Measurements from ENCODE around the gene CNTNAP2.
"Not testable (repeated sequence)": the region's sequence is repeated elsewhere in the genome, so short reads cannot be mapped to it uniquely, and the experiment has no call there.

Gene CNTNAP2

GRCh38 chr7:147598687-147599086, 1482.1 kb downstream of the CNTNAP2 start:
- not testable (repeated sequence) for FAIRE-seq

- no peak for FAIRE-seq
These were observed 1488.7 kb downstream of the CNTNAP2 start for GRCh38 chr7:147605323-147605722.

- FAIRE-seq: no peak
These were observed 1490.7 kb downstream of the CNTNAP2 start for GRCh38 chr7:147607157-147607800.

- no peak for FAIRE-seq
These were observed 1494.8 kb downstream of the CNTNAP2 start for GRCh38 chr7:147611431-147611830.

- FAIRE-seq: no peak
These were observed 1518.7 kb downstream of the CNTNAP2 start for GRCh38 chr7:147635288-147635687.

GRCh38 chr7:147636553-147636952, 1520.0 kb downstream of the CNTNAP2 start:
- no peak for FAIRE-seq

GRCh38 chr7:147638566-147638965, 1522.0 kb downstream of the CNTNAP2 start:
- no peak for FAIRE-seq

GRCh38 chr7:147639037-147639436, 1522.4 kb downstream of the CNTNAP2 start:
- FAIRE-seq: no peak

- FAIRE-seq: no peak
These were observed 1523.2 kb downstream of the CNTNAP2 start for GRCh38 chr7:147639751-147640150.

GRCh38 chr7:147640821-147641220, 1524.2 kb downstream of the CNTNAP2 start:
- FAIRE-seq: no peak

- no peak for FAIRE-seq
These were observed 1530.0 kb downstream of the CNTNAP2 start for GRCh38 chr7:147646568-147646967.

GRCh38 chr7:147650991-147651390, 1534.4 kb downstream of the CNTNAP2 start:
- no peak for FAIRE-seq

GRCh38 chr7:147651601-147652000, 1535.0 kb downstream of the CNTNAP2 start:
- FAIRE-seq: no peak

GRCh38 chr7:147653456-147653855, 1536.9 kb downstream of the CNTNAP2 start:
- FAIRE-seq: no peak

GRCh38 chr7:147658392-147658967, 1541.9 kb downstream of the CNTNAP2 start:
- no peak for FAIRE-seq

- no peak for FAIRE-seq
These were observed 1542.7 kb downstream of the CNTNAP2 start for GRCh38 chr7:147659036-147659995.

- FAIRE-seq: no peak
These were observed 1547.9 kb downstream of the CNTNAP2 start for GRCh38 chr7:147664541-147664940.

- FAIRE-seq: no peak
These were observed 1554.2 kb downstream of the CNTNAP2 start for GRCh38 chr7:147670759-147671158.

GRCh38 chr7:147674705-147675104, 1558.1 kb downstream of the CNTNAP2 start:
- FAIRE-seq: no peak

GRCh38 chr7:147678943-147679342, 1562.3 kb downstream of the CNTNAP2 start:
- no peak for FAIRE-seq

- FAIRE-seq: no peak
These were observed 1564.9 kb downstream of the CNTNAP2 start for GRCh38 chr7:147681530-147681929.

- no peak for FAIRE-seq
These were observed 1584.1 kb downstream of the CNTNAP2 start for GRCh38 chr7:147700702-147701101.

GRCh38 chr7:147707926-147708325, 1591.3 kb downstream of the CNTNAP2 start:
- no peak for FAIRE-seq

GRCh38 chr7:147708871-147709270, 1592.3 kb downstream of the CNTNAP2 start:
- no peak for FAIRE-seq
